ENCODE results near the gene SCYGR1. TPM values are rescaled to one million over a fixed set of nuclear protein-coding genes. Genes with fewer than 3 reads are reported as not detected.

SCYGR1 gene
- total RNA-seq, 1 experiment from 2014 or later: not detected

DNA sequence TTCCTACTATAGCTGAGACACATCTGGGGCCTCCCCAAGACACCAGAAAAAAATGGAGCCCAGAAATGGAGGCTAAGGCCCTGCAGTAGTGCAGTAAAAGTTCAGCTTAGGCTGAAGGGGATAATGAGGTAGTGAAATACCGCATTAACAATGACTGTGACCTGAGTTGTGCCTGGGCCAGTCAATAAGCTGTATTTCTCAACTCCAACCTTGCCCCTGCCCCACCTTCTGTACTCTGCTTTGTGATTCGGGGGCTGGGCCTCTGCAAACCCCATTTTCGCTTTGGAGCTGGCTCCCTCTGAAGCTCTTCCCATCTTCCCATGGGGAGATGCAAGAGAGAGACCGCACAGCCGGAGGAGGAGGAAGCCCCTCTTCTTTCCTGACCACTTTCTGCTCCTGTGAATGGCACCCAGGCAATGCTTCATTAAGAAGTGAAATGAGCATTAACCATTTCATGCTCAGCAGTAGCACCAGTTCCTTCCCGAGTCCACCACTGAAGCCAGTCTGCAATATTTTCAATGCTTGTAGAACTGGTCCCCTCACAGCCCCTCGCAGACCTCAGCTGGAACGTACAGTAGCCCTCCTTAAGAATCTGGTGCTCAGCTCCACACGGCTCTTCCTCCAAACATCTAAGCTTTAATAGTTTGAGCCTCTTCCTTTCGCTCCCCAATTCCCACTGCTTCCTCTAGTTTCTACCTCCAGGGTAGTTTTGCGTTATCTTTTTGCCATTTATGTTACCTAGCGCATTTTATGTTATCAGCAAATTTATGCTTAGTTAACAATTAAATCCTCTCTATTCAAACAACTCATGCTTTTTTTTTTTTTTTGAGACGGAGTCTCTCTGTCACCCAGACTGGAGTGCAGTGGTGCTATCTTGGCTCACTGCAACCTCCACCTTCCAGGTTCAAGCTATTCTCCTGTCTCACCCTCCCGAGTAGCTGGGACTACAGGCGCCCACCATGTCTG, 32.6 kb upstream of the SCYGR1 start:
- Histone ChIP-seq H3K27me3 (replicated peaks; ENCODE audit: control insufficient read depth, insufficient read depth, low read length) (no peaks in the 10 kb centered on the region), H3K36me3 (ENCODE audit: control insufficient read depth, insufficient read depth, low read length) (no peaks in the 10 kb centered on the region), H3K9me3 (no peaks in the 10 kb centered on the region), H3K4me1 (no peaks in the 10 kb centered on the region), H3K4me3 (ENCODE audit: low read depth, low read length) (no peak overlapping the region)
- no TSS peak for BruUV-seq (replicated peaks)
- Mint-ChIP-seq H3K9me3 (ENCODE audit: unreplicated experiment) (no peaks in the 10 kb centered on the region), H3K27me3 (ENCODE audit: insufficient read depth, unreplicated experiment) (no peaks in the 10 kb centered on the region), H3K27ac (ENCODE audit: unreplicated experiment) (no peak overlapping the region), H3K4me1 (ENCODE audit: low read depth, unreplicated experiment) (no peaks in the 10 kb centered on the region), H3K4me3 (ENCODE audit: unreplicated experiment) (no peak overlapping the region), H3K36me3 (ENCODE audit: insufficient read depth, unreplicated experiment) (peaks cover 6% of the 10 kb centered on the region)
- TF ChIP-seq, protein P1, sequence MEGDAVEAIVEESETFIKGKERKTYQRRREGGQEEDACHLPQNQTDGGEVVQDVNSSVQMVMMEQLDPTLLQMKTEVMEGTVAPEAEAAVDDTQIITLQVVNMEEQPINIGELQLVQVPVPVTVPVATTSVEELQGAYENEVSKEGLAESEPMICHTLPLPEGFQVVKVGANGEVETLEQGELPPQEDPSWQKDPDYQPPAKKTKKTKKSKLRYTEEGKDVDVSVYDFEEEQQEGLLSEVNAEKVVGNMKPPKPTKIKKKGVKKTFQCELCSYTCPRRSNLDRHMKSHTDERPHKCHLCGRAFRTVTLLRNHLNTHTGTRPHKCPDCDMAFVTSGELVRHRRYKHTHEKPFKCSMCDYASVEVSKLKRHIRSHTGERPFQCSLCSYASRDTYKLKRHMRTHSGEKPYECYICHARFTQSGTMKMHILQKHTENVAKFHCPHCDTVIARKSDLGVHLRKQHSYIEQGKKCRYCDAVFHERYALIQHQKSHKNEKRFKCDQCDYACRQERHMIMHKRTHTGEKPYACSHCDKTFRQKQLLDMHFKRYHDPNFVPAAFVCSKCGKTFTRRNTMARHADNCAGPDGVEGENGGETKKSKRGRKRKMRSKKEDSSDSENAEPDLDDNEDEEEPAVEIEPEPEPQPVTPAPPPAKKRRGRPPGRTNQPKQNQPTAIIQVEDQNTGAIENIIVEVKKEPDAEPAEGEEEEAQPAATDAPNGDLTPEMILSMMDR (IDR thresholded peaks at IDR 0.05; ENCODE audit: insufficient read depth in 1 of 2, low read depth in 1 of 2, low read length in 1 of 2, severe bottlenecking in 1 of 2, unreplicated experiment in 1 of 2): no peak
- intact Hi-C loops (cut with micrococcal nuclease; ENCODE audit: unreplicated experiment): no loop called here
- CTCF ChIA-PET: no interaction called here
- no peak for DNase-seq
- POLR2A ChIA-PET: no interaction called here

DNA sequence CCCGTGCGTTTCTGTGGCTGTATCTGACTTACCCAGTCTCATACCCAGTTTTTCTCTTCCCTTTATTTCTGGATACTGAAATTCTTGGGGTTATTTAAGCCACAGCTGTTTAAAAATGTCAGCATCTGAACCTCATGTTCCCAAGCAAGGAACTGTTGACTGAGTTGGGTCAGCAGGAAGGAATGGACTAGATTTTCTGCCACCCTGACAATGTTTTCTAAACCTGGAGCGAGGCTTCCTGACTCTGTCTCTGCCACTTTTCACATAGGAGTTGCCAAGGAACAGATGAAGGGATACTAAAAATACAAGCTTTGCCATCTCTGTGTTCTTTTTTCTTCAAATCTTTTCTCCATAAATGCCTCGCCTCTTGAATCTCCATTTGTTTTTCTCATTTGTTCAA, 29.0 kb upstream of the SCYGR1 start:
- no peak for DNase-seq
- no TSS peak for BruUV-seq (replicated peaks)

DNA sequence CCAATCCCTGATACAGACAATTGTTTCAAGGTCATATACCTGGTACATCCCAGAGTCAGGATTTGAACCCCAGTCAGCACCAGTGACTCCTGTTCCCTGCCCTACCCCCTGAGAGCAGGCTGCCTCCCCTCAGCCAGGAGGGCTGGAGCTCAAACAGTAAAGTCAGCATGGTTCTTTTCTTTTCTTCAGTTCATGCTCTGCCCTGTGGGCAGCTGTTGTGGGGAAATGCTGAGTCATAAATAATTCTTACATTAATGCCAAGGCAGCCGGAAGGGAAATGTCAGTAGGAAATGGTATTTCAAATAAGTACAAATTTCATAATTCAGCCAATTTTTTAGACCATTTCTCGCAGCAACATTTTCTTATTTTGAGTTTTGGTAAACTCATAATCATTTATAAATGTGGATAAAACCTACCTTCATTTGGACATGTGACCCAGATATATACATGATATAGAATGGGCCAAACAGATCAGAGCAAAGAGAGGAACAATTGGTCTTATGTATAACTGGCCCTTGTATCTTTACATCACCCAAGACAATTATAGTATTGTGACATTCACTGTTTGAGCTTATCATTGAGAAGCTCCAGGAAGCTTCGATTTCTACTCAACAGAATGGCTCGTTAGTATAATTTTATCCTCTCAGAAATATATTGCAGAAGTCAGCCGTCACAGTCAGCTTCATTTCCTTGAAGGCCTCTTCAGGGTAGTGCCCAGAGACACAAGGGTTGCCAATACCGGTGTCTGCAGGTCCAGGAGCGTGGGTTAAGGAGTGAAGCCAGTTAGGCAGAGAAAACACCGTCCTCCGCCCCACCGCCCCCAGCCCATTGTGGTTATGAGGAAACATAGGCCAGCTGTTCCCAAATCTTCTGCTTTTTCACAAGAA, 28.0 kb upstream of the SCYGR1 start:
- DNase-seq: no peak
- Histone ChIP-seq H3K9me3 (no peaks in the 10 kb centered on the region), H3K36me3 (ENCODE audit: control insufficient read depth, insufficient read depth, low read length) (no peaks in the 10 kb centered on the region), H3K27me3 (replicated peaks; ENCODE audit: control insufficient read depth, insufficient read depth, low read length) (no peaks in the 10 kb centered on the region), H3K4me3 (ENCODE audit: low read depth, low read length) (no peak overlapping the region), H3K4me1 (no peaks in the 10 kb centered on the region)
- Mint-ChIP-seq H3K4me3 (ENCODE audit: unreplicated experiment) (no peak overlapping the region), H3K27ac (ENCODE audit: unreplicated experiment) (no peak overlapping the region), H3K9me3 (ENCODE audit: unreplicated experiment) (no peaks in the 10 kb centered on the region), H3K36me3 (ENCODE audit: insufficient read depth, unreplicated experiment) (peaks cover 10% of the 10 kb centered on the region), H3K27me3 (ENCODE audit: insufficient read depth, unreplicated experiment) (no peaks in the 10 kb centered on the region), H3K4me1 (ENCODE audit: low read depth, unreplicated experiment) (no peaks in the 10 kb centered on the region)
- ChIA-PET POLR2A (no interaction called here), CTCF (no interaction called here)
- TF ChIP-seq, protein P1 (IDR thresholded peaks at IDR 0.05; ENCODE audit: insufficient read depth in 1 of 2, low read depth in 1 of 2, low read length in 1 of 2, severe bottlenecking in 1 of 2, unreplicated experiment in 1 of 2): no peak
- intact Hi-C loops (cut with micrococcal nuclease; ENCODE audit: unreplicated experiment): no loop called here
- BruUV-seq (replicated peaks): no TSS peak

More for the DNA sequence above, 29.0 kb upstream of the SCYGR1 start:
- Histone ChIP-seq H3K4me1 (no peaks in the 10 kb centered on the region), H3K36me3 (ENCODE audit: control insufficient read depth, insufficient read depth, low read length) (no peaks in the 10 kb centered on the region), H3K27me3 (replicated peaks; ENCODE audit: control insufficient read depth, insufficient read depth, low read length) (no peaks in the 10 kb centered on the region), H3K9me3 (no peaks in the 10 kb centered on the region), H3K4me3 (ENCODE audit: low read depth, low read length) (no peak overlapping the region)
- CTCF ChIA-PET: no interaction called here
- Mint-ChIP-seq H3K4me1 (ENCODE audit: low read depth, unreplicated experiment) (no peaks in the 10 kb centered on the region), H3K36me3 (ENCODE audit: insufficient read depth, unreplicated experiment) (peaks cover 11% of the 10 kb centered on the region), H3K27ac (ENCODE audit: unreplicated experiment) (no peak overlapping the region), H3K27me3 (ENCODE audit: insufficient read depth, unreplicated experiment) (no peaks in the 10 kb centered on the region), H3K4me3 (ENCODE audit: unreplicated experiment) (no peak overlapping the region), H3K9me3 (ENCODE audit: unreplicated experiment) (no peaks in the 10 kb centered on the region)
- intact Hi-C loops (cut with micrococcal nuclease; ENCODE audit: unreplicated experiment): no loop called here
- POLR2A ChIA-PET: no interaction called here
- TF ChIP-seq, protein P1 (IDR thresholded peaks at IDR 0.05; ENCODE audit: insufficient read depth in 1 of 2, low read depth in 1 of 2, low read length in 1 of 2, severe bottlenecking in 1 of 2, unreplicated experiment in 1 of 2): no peak
